Memory B cell (primary cell): Measurements from ENCODE around the gene DCDC2B.

Experiments used
- ATAC-seq: fragments of 150-1000 bp; cut with Tn5 transposase; 2 replicates; pipeline ENCODE4 v1.10.0; 2021; ENCODE audit warnings: low read depth, mild to moderate bottlenecking, moderate library complexity
- DNase-seq, 2 donors: peaks; one replicate each; pipeline ENCODE4 v3.0.0; 2022; ENCODE audit warnings: low spot score in 2 of 2
- H3K27ac Mint-ChIP-seq: one replicate; pipeline ENCODE4 v1.8.0; 2022; ENCODE audit warnings: mild to moderate bottlenecking, moderate library complexity, mixed read lengths
- H3K27me3 Mint-ChIP-seq: one replicate; pipeline ENCODE4 v1.8.0; 2022; ENCODE audit warnings: mixed read lengths
- H3K36me3 Mint-ChIP-seq: one replicate; pipeline ENCODE4 v1.8.0; 2022; ENCODE audit warnings: mild to moderate bottlenecking, mixed read lengths
- H3K4me1 Mint-ChIP-seq: one replicate; pipeline ENCODE4 v1.8.0; 2022; ENCODE audit warnings: mixed read lengths
- H3K4me3 Mint-ChIP-seq: one replicate; pipeline ENCODE4 v1.8.0; 2022; ENCODE audit warnings: mild to moderate bottlenecking, moderate library complexity, mixed read lengths
- H3K9me3 Mint-ChIP-seq: one replicate; pipeline ENCODE4 v1.8.0; 2022; ENCODE audit warnings: mixed read lengths

Gene DCDC2B

GRCh38 chr1:32200226-32201010, 8.5 kb upstream of the DCDC2B start, which contains the start of gene CCDC28B:
Gene CCDC28B (plus strand): TSS chr1:32200595. CDS start chr1:32201936, 1,341 bp downstream.
- H3K4me3 Mint-ChIP-seq = peak within 1 kb of the TSS; percentile 97
- peak within 1 kb of the TSS; percentile 92 for H3K27ac Mint-ChIP-seq
- H3K4me1 Mint-ChIP-seq = peaks cover 22% of the 10 kb centered on the region
- ATAC-seq (peak; percentile 50), DNase-seq (peak; percentile 44 to 64)
- H3K9me3 Mint-ChIP-seq = no peaks in the 10 kb centered on the region
- H3K27me3 Mint-ChIP-seq = no peaks in the 10 kb centered on the region
- peaks cover 6% of the 10 kb centered on the region for H3K36me3 Mint-ChIP-seq

DNA sequence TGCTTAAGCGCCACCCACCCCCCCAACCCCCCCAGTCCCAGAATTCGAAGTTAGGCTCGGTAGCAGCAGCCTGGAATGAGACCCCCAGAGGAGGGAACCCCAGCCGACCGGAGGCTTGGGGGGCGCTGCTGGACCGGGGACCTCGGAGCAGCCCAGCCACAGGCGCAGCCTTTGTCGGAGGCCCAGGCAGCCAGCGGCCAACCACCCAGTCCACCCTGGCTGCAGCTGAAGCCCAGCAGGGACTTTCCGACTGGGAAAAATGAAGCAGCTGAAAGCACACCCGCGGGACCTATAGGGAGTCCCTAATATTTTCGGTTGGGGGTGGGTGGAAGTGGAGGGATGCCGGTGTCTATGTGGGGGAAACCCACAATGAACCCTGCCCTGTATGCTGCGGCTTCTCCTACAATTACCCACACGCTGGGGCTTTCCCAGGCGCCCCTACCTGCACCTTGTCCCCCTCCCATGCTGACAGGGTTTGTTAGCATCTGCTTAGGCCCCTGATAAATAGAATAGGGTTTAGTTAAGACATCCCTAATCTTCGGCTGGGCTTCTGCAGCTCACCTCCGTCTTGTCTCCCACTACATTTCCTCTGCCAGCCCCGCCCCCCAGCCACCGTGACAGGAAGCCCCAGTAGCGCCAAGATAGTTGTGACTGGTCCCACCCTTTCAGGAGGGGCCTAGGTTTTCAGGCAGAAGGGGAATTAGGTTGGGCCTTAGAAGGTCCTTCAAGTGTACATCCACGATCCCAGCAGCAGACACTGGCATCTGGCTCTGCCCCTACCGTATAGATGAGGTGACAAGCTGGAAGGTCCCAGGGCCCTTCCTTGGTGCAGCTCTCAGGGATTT, 7.7 kb upstream of the DCDC2B start:
- Mint-ChIP-seq H3K4me1 (peaks cover 22% of the 10 kb centered on the region), H3K9me3 (no peaks in the 10 kb centered on the region), H3K27ac (peak overlapping the region; percentile 92), H3K27me3 (no peaks in the 10 kb centered on the region), H3K4me3 (peak overlapping the region; percentile 97), H3K36me3 (peaks cover 3% of the 10 kb centered on the region)
- DNase-seq = peak; percentile 53 to 61
- ATAC-seq = peak; percentile 73

GRCh38 chr1:32204943-32205361, 3.9 kb upstream of the DCDC2B start:
- no peaks in the 10 kb centered on the region for H3K36me3 Mint-ChIP-seq
- peaks cover 40% of the 10 kb centered on the region for H3K4me1 Mint-ChIP-seq
- H3K9me3 Mint-ChIP-seq = no peaks in the 10 kb centered on the region
- peak overlapping the region; percentile 89 for H3K27ac Mint-ChIP-seq
- no peak for DNase-seq
- no peak for ATAC-seq
- peak overlapping the region; percentile 87 for H3K4me3 Mint-ChIP-seq
- no peaks in the 10 kb centered on the region for H3K27me3 Mint-ChIP-seq

DNA sequence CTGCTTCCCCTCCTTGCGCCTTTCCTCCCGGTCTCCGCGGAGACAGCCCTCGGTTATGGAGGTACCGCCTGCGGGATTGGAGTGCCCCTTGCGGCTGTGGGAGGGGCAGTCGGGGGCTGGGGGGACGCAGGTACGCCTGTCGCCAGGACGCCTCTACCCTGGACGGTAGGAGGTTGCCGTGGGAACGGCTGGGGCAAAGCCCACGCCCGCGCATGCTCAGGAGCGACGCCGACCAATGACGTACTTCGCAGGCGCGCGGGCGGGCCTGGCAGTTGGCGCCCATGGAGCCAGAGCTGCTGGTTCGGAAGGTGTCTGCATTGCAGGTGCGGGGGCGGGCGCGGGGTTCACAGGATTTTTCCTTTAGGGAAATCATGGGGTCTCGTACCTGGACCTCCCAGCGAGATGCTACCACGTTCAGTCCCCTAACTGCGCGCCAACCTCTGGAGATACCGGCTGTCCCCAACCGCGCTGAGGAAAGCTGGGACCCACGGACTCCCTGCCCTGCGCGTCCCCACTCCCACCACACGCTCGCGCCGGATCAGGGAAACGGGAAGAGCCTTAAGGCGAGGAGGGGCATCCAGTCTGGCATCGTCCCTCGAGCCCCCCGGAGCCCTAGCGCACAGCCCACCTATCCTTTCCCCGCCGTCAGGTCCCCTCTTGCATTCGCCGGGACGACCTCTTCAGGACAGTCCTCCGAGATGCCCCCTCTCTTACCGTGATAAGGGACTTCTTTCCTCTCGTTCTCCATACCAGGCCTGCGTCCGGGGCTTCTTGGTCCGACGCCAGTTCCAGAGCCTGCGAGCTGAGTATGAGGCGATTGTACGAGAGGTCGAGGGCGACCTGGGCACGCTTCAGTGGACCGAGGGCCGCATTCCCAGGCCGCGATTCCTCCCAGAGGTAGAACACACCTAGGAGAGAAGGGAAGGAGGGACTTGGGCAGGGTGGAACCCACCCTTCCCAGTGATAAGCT, 3.2 kb upstream of the DCDC2B start, which contains the start of gene IQCC:
TSS of gene IQCC (plus strand) at position 271 of the 970 bp plus-strand sequence. CDS start at position 282, 11 bp downstream.
- Mint-ChIP-seq H3K4me1 (peaks cover 34% of the 10 kb centered on the region), H3K9me3 (no peaks in the 10 kb centered on the region), H3K27ac (peak within 1 kb of the TSS; percentile 89), H3K27me3 (no peaks in the 10 kb centered on the region), H3K36me3 (no peaks in the 10 kb centered on the region), H3K4me3 (peak within 1 kb of the TSS; percentile 87)
- DNase-seq = peak; percentile 78 to 79
- ATAC-seq = peak; percentile 65

DNA sequence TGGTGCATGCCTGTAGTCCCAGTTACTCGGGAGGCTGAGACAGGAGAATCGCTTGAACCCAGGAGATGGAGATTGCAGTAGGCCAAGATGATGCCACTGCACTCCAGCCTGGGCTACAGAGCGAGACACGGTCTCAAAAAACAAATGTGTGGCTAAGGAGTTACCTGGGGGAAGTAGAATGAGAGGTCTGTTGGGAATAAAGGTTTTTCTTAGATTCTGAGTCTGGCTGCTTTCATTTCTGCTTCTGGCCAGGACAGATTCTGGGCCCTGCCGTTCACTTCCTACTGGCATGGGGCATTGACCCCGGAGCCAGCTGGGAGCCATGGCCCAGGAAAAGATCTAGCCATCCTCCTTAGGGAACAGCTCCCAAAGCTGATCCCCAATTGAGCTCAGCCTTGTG, 420 bp upstream of the DCDC2B start:
- Mint-ChIP-seq H3K4me1 (peaks cover 21% of the 10 kb centered on the region), H3K27ac (no peak overlapping the region), H3K27me3 (no peaks in the 10 kb centered on the region), H3K36me3 (no peaks in the 10 kb centered on the region), H3K9me3 (no peaks in the 10 kb centered on the region), H3K4me3 (no peak overlapping the region)
- DNase-seq (no peak), ATAC-seq (peak; percentile 68)

DNA sequence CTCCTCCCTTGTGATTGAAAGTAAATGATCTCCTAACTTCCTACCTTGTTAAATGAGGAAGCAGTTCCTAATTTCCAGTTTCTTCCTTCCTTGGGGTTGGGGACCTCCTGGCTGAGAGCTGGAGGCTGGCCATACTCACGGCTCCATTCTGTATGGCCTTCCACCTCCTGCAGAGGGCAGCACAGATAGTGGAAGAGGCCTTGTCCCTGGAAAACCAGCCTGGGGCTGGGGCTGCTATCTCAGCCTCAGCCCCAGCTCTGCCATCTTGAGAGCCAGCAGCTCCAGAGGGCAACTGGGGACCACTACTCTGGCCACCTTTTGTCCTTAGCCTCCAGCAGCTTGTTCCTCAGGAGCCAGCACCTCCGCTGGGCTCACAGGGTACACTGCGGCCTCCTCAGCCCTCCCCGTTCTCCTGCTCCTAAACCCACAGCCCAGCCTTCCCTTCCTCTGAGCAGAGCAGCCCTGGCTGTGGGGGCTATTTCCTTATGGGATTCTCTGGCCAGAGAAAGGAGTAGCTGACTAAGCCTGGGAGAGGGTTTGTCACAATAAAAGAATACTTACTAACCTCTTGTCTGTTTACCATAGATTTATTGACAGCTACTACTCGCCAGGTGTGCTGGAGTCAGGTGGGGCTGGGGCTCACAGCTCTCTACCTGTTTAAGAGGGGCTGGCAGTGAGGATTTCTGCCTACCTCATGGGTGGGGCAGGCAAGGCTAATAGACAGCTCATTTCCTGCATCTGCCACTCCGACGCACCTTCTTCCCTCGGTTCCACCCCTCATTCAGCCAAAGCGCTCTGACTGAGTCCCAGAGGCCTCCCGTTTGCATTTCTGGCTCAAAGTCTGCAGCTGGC, 7.0 kb downstream of the DCDC2B start:
- peaks cover 13% of the 10 kb centered on the region for H3K36me3 Mint-ChIP-seq
- H3K27ac Mint-ChIP-seq = no peak overlapping the region
- no peak overlapping the region for H3K4me3 Mint-ChIP-seq
- peaks cover 11% of the 10 kb centered on the region for H3K4me1 Mint-ChIP-seq
- H3K9me3 Mint-ChIP-seq = no peaks in the 10 kb centered on the region
- DNase-seq (peak in 1 of 2 donors; percentile 50), ATAC-seq (peak; percentile 95)
- no peaks in the 10 kb centered on the region for H3K27me3 Mint-ChIP-seq

DNA sequence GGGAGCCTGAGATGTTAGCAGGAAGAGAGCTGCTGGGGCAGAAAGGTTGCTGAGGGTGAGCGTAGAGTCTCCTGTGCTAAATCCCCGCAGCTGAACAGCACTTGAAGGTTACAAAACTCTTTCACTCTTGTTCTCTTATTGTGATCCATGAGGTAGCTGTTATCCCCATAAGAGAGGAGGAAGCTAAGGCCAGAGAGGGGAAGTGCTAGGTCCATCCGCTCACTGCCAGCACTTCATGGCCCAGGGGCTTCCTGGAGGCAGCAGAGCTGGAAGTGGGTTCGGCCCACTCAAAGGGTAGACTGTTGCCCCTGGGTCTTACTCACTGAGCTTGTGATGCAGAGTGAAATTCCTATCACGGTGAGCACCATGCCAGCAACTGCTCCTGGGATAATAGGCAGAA, 7.7 kb downstream of the DCDC2B start:
- Mint-ChIP-seq H3K27ac (no peak overlapping the region), H3K36me3 (peaks cover 13% of the 10 kb centered on the region), H3K4me1 (peaks cover 16% of the 10 kb centered on the region), H3K27me3 (no peaks in the 10 kb centered on the region), H3K9me3 (no peaks in the 10 kb centered on the region), H3K4me3 (no peak overlapping the region)
- ATAC-seq (no peak), DNase-seq (no peak)

DNA sequence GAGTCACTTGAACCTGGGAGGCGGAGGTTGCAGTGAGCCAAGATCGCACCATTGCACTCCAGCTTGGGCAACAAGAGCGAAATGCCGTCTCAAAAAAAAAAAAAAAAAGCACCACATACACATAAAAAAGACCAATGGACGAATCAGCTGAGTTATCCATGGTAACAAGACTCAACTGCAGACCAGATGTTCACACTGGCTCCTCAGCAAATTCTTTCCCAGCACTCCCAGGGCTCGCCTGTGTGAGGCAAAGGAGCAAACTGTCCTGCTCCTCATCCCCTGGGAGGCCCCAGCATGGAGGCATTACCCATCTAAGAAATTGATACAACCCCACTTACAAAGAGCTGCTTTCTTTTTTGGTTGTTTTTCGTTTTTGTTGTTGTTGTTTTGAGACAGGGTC, 10.1 kb downstream of the DCDC2B start:
- Mint-ChIP-seq H3K4me1 (peaks cover 19% of the 10 kb centered on the region), H3K4me3 (no peak overlapping the region), H3K36me3 (peaks cover 15% of the 10 kb centered on the region), H3K27me3 (no peaks in the 10 kb centered on the region), H3K27ac (peak overlapping the region; percentile 38), H3K9me3 (no peaks in the 10 kb centered on the region)
- DNase-seq = no peak
- ATAC-seq = no peak

DNA sequence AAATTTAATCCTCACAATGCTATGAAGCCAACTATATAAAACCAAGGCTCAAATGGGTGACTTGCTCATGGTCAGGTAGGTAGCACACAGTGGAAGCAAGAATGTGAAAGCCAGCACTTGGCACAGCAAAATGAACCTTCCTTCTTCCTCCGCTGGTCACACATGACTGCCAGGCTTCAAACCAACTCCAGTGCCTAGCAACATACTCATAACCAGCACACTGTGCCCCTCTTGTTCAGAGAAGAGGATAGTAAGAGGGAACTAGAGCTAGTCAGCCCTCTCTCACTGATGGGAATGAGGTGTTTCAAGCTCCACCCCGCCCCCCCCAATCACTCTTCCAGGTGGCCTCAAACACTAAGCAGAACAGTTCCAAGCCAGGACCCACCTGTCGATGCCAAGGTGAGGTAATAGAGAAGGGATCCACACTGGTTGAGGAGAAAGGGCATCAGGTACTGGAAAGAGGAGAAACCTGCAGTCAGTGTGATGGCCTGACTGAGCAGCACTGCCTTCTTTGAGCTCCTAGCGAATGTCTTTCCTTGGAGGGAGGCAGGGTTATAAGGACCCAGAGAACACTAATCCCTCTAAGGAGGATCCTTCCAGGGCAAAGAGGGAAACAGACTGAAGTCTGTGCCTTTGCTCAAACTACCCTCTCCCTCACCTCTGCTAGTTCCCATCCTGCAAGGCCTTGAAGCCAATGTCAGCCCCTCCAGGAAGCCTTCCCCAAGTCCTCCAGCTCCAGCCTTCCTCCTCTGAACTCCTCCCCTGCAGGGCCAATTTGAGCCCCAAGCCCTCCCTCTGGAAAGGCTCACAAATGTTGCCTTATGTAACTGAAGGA, 12.1 kb downstream of the DCDC2B start:
- H3K36me3 Mint-ChIP-seq = peaks cover 19% of the 10 kb centered on the region
- peaks cover 22% of the 10 kb centered on the region for H3K4me1 Mint-ChIP-seq
- H3K27ac Mint-ChIP-seq = peak overlapping the region; percentile 97
- H3K9me3 Mint-ChIP-seq = no peaks in the 10 kb centered on the region
- peak; percentile 63 for ATAC-seq
- DNase-seq = no peak
- peak overlapping the region; percentile 98 for H3K4me3 Mint-ChIP-seq
- no peaks in the 10 kb centered on the region for H3K27me3 Mint-ChIP-seq

- H3K27ac Mint-ChIP-seq = peak overlapping the region; percentile 97
- peaks cover 15% of the 10 kb centered on the region for H3K36me3 Mint-ChIP-seq
- H3K4me1 Mint-ChIP-seq = peaks cover 22% of the 10 kb centered on the region
- H3K4me3 Mint-ChIP-seq = peak overlapping the region; percentile 98
- DNase-seq = no peak
- no peak for ATAC-seq
- no peaks in the 10 kb centered on the region for H3K27me3 Mint-ChIP-seq
- H3K9me3 Mint-ChIP-seq = no peaks in the 10 kb centered on the region
Measured at GRCh38 chr1:32221581-32221979, 12.7 kb downstream of the DCDC2B start.

GRCh38 chr1:32221980-32222755, 13.3 kb downstream of the DCDC2B start, which contains the start of the genes EIF3I and TMEM234:
Gene EIF3I (plus strand): TSS chr1:32222407. CDS start chr1:32222442, 35 bp downstream.
Gene TMEM234 (minus strand): TSS chr1:32222353. CDS start chr1:32222322, 31 bp downstream.
- H3K9me3 Mint-ChIP-seq = no peaks in the 10 kb centered on the region
- H3K4me3 Mint-ChIP-seq = peak within 1 kb of the TSS; percentile 98
- H3K36me3 Mint-ChIP-seq = peaks cover 13% of the 10 kb centered on the region
- peak; percentile 93 for ATAC-seq
- H3K4me1 Mint-ChIP-seq = peaks cover 22% of the 10 kb centered on the region
- DNase-seq = peak; percentile 84 to 85
- no peaks in the 10 kb centered on the region for H3K27me3 Mint-ChIP-seq
- H3K27ac Mint-ChIP-seq = peak within 1 kb of the TSS; percentile 97
